K562 (cell line): ENCODE measurements around the gene PPCDC. TPM values are rescaled to one million over a fixed set of nuclear protein-coding genes. Genes with fewer than 3 reads are reported as not detected.

ENCODE experiments used
- ARID1B ChIP-seq: fragments of 450-650 bp; IDR thresholded peaks from 2 replicates; pipeline ENCODE4 v1.6.1; 2016; ENCODE audit warnings: antibody characterized with exemption, mild to moderate bottlenecking, inconsistent platforms
- BRD9 ChIP-seq: fragments of 450-650 bp; IDR thresholded peaks from 2 replicates; pipeline ENCODE4 v1.6.1; 2018; ENCODE audit warnings: low read depth; ENCODE audit not compliant: partially characterized antibody
- ETS2 ChIP-seq: IDR thresholded peaks from 2 replicates; pipeline ENCODE4 v1.6.1; 2016; ENCODE audit warnings: borderline replicate concordance, missing genetic modification characterization, mild to moderate bottlenecking, moderate library complexity, missing compliant biosample characterization; ENCODE audit not compliant: poor library complexity, severe bottlenecking
- GATAD2B ChIP-seq: fragments of 450-650 bp; IDR thresholded peaks from 2 replicates; pipeline ENCODE4 v1.6.1; 2017; ENCODE audit warnings: mild to moderate bottlenecking, borderline replicate concordance
- HMBOX1 ChIP-seq: sonication (generic); IDR thresholded peaks from 2 replicates; pipeline ENCODE4 v1.6.1; 2016
- MECOM ChIP-seq: fragments of 250-450 bp; sonication (Bioruptor Pico); IDR thresholded peaks from 2 replicates; pipeline ENCODE4 v1.8.0; 2022; ENCODE audit warnings: inconsistent platforms
- MEIS2 ChIP-seq: fragments of 450-650 bp; IDR thresholded peaks from 2 replicates; pipeline ENCODE4 v1.6.1; 2014; ENCODE audit warnings: mild to moderate bottlenecking; ENCODE audit not compliant: partially characterized antibody
- MTA2 ChIP-seq: fragments of 450-650 bp; IDR thresholded peaks from 2 replicates; pipeline ENCODE4 v1.6.1; 2016; ENCODE audit warnings: low read depth
- PML ChIP-seq: IDR thresholded peaks from 2 replicates; pipeline ENCODE4 v1.6.1; 2012; ENCODE audit warnings: low read length, inconsistent platforms
- PRMT5 ChIP-seq: sonication (generic); formaldehyde crosslinking; IDR thresholded peaks from 2 replicates; pipeline ENCODE4 v1.5.0; 2020; ENCODE audit warnings: missing genetic modification reagents
- SAFB2 ChIP-seq: fragments of 200-400 bp; formaldehyde crosslinking; IDR thresholded peaks from 2 replicates; pipeline ENCODE4 v1.6.1; 2018; ENCODE audit warnings: borderline replicate concordance, low read length, low read depth, moderate library complexity; ENCODE audit not compliant: severe bottlenecking
- SRF ChIP-seq, 2 experiments: fragments of 250-450, 450-650 bp in 1 of 2; sonication (Bioruptor Pico) in 1 of 2; sonication (generic) in 1 of 2; formaldehyde crosslinking; IDR thresholded peaks; 2 replicates each; pipeline versions ENCODE4 v1.5.0 to v1.5.1; 2020 to 2022; ENCODE audit warnings: mild to moderate bottlenecking in 1 of 2, missing genetic modification reagents in 1 of 2
- SRSF3 ChIP-seq: fragments of 200-400 bp; formaldehyde crosslinking; IDR thresholded peaks from 2 replicates; pipeline ENCODE4 v1.6.1; 2016; ENCODE audit warnings: mild to moderate bottlenecking, low read length, moderate library complexity; ENCODE audit not compliant: insufficient read depth
- ZBTB40 ChIP-seq, 2 experiments: fragments of 450-650 bp in 1 of 2; sonication (generic) in 1 of 2; formaldehyde crosslinking in 1 of 2; IDR thresholded peaks; 2 replicates each; pipeline versions ENCODE4 v1.7.1 to v1.9.0; 2016 to 2022; ENCODE audit warnings: inconsistent platforms in 1 of 2, mild to moderate bottlenecking in 1 of 2, missing genetic modification reagents in 1 of 2
- ZKSCAN1 ChIP-seq: fragments of 150-350 bp; IDR thresholded peaks from 2 replicates; pipeline ENCODE4 v1.6.1; 2016; ENCODE audit warnings: low read depth, low read length
- ZNF175 ChIP-seq: fragments of 200-800 bp; sonication (Bioruptor generic); IDR thresholded peaks from 2 replicates; pipeline ENCODE4 v1.6.1; 2016; ENCODE audit warnings: low read depth, mild to moderate bottlenecking, missing genetic modification characterization, missing compliant biosample characterization
- ZNF316 ChIP-seq: fragments of 450-650 bp; IDR thresholded peaks from 2 replicates; pipeline ENCODE4 v1.6.1; 2016
- ZNF395 ChIP-seq: fragments of 200-800 bp; sonication (Bioruptor generic); IDR thresholded peaks from 2 replicates; pipeline ENCODE4 v1.6.1; 2017; ENCODE audit warnings: missing genetic modification characterization, missing compliant biosample characterization
- ZNF699 ChIP-seq: fragments of 250-450 bp; sonication (Bioruptor Pico); IDR thresholded peaks from 2 replicates; pipeline ENCODE4 v1.8.0; 2021; ENCODE audit warnings: mild to moderate bottlenecking, moderate library complexity; ENCODE audit not compliant: insufficient replicate concordance
- polyA plus RNA-seq, 8 experiments: library from polyadenylated mRNA; depleted of rRNA in 4 of 8; stranded (reverse) in 5 of 8; unstranded in 3 of 8; fragments of >200 nt; fragmentation: Nextera tagmentation in 2 of 8; fragmentation: Illumina TruSeq in 1 of 8; extraction: Ambion mirVana in 2 of 8; extraction: Trizol in 1 of 8; gene quantifications; 2 replicates each; pipeline versions ENCODE4 v1.2.1 to v1.2.3, GENCODE V29; 2011 to 2014; ENCODE audit warnings: inconsistent platforms in 1 of 8, missing spikeins in 1 of 8
- total RNA-seq, 7 experiments: library from RNA; depleted of rRNA in 6 of 7; stranded (reverse); fragments of >200 nt in 6 of 7; fragmentation: Illumina TruSeq in 2 of 7; extraction: Trizol in 2 of 7; gene quantifications; 2 replicates each; pipeline versions ENCODE4 v1.2.1 to v1.2.3, GENCODE V29; 2011 to 2021; ENCODE audit warnings: low replicate concordance in 1 of 7

PPCDC gene
- total and polyA plus RNA-seq, 9 of the 15 experiments (the other 6 are each of a cell fraction or from before 2014, with no cell fraction given) = 10.9 to 53.6 (median 16.7) TPM

GRCh38 chr15:75090388-75090734, 67.0 kb downstream of the PPCDC start (continued):
- no peak for TF ChIP-seq ZBTB40 (IDR thresholded peaks at IDR 0.05)
- no peak for TF ChIP-seq ZBTB40 (CRISPR knock-in tag; IDR thresholded peaks at IDR 0.05)
- TF ChIP-seq MECOM (CRISPR knock-in tag) = no peak
- no peak for TF ChIP-seq SRSF3
- TF ChIP-seq PML = no peak
- TF ChIP-seq ARID1B = peak; percentile 19; the same call in 1 of the 2 replicates
- no peak for TF ChIP-seq GATAD2B
- no peak for TF ChIP-seq SAFB2
- peak; percentile 27 for TF ChIP-seq ZNF316
- no peak for TF ChIP-seq ZNF395 (CRISPR knock-in tag)
- TF ChIP-seq PRMT5 = no peak
- no peak for TF ChIP-seq MEIS2
- TF ChIP-seq ZNF699 = no peak
- TF ChIP-seq ZNF175 (CRISPR knock-in tag) = peak; percentile 25; the same call in 1 of the 2 replicates
- no peak for TF ChIP-seq MTA2
- TF ChIP-seq HMBOX1 = no peak
- no peak for TF ChIP-seq ETS2 (tag)
- TF ChIP-seq ZKSCAN1 = no peak
- no peak for TF ChIP-seq BRD9
- TF ChIP-seq SRF (CRISPR knock-in tag; IDR thresholded peaks at IDR 0.05) = no peak
